Motor neuron (in vitro differentiated cells): Measurements from ENCODE around the gene SMIM7. TPM values are rescaled to one million over a fixed set of nuclear protein-coding genes. Genes with fewer than 3 reads are reported as not detected.

ENCODE experiments used
- ATAC-seq, 8 experiments: fragments of 200-7000 bp; cut with Tn5 transposase; replicated peaks in 6 of 8; 2 replicates each; pipeline ENCODE4 v1.8.0; 2021; ENCODE audit warnings: mild to moderate bottlenecking in 8 of 8, moderate library complexity in 8 of 8
- H3K27ac ChIP-seq, 2 donors: fragments of 250-450 bp; sonication (Bioruptor Pico); 2 replicates each; pipeline ENCODE4 v1.9.0; 2021; ENCODE audit warnings: antibody characterized with exemption in 2 of 2, mild to moderate bottlenecking in 2 of 2, moderate library complexity in 1 of 2
- H3K4me1 ChIP-seq, 2 donors: fragments of 250-450 bp; sonication (Bioruptor Pico); replicated peaks in 1 of 2; 2 replicates each; pipeline ENCODE4 v1.6.1; 2021; ENCODE audit warnings: antibody characterized with exemption in 2 of 2, mild to moderate bottlenecking in 2 of 2, moderate library complexity in 1 of 2
- H3K4me3 ChIP-seq, 5 donors: fragments of 250-450 bp; sonication (Bioruptor Pico); 2 replicates each; pipeline ENCODE4 v1.9.0; 2021; ENCODE audit warnings: antibody characterized with exemption in 5 of 5, mild to moderate bottlenecking in 5 of 5, moderate library complexity in 4 of 5
- WGBS, 10 experiments: fragments of 450-650 bp; shearing (Covaris generic); methylation state at CpG; one replicate each; pipeline ENCODE4 v1.0.0; 2022; 5-methylcytosine and 5-hydroxymethylcytosine counted together
- in situ Hi-C, 9 experiments: fragments of 400-800 bp; cut with MboI; loops; one replicate each; pipeline ENCODE4 v1.15.0; 2021; ENCODE audit warnings: low sequenced_read_pairs in 9 of 9, low pct_unique_long_range_greater_than_20kb in 2 of 9; ENCODE audit not compliant: unreplicated experiment in 9 of 9
- total RNA-seq, 8 experiments: library from RNA; unstranded; fragments of 300-600 nt; gene quantifications; 2 replicates each; pipeline versions ENCODE4 v1.2.3 to v1.2.4, GENCODE V29; 2022

The SMIM7 gene
- total RNA-seq, 8 experiments from 2014 or later, result 46.8 to 84.3 (median 68.3) TPM

DNA sequence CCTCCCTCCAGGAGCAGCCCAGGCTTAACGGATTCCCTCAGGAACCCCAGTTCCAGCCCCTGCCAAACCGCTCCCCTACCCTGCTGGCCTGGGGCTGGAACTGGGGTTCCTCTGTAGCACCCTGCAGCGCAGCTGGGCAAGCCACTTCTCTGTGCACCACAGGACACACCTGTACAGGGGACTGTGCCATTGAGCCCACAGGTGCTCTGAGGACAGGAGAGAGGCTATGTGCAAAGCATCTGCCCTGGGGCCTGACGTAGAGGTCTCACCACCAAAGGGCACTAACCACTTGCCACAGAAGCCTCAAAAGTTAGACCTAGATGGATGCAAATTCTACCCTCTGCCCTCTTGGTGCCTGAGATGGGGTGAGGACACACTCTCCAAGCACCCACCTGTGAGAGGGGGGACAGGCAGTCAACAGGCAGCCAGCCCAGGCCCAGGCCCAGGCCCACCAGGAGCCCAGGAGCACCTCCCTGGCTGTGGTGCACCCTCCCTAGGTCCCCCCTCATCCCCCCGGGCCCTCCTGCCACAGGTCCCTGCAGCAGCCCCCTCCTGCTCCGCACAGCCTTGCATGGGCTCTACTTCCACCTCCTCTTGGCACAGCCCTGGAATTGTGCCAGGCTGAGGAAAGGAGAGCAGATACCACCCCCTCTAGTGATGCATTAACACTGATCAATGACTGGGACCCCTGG, 60.1 kb downstream of the SMIM7 start:
- in situ Hi-C loops, result no loop called here
- ATAC-seq, result peak in 3 of 8 experiments; percentile 13 to 20 (median 16)
- Histone ChIP-seq H3K4me3 (no peak overlapping the region), H3K4me1 (no peaks in the 10 kb centered on the region), H3K27ac (no peak overlapping the region)
- 80 to 92% methylated on average over 1 to 2 of the region's 6 CpGs; no CpG with 5 or more reads in 8 of the 10 experiments for WGBS, 10 experiments

- peak in 1 of 8 experiments; percentile 20 for ATAC-seq
- WGBS, 10 experiments, result 40 to 88% (median 60%) methylated on average over 1 to 4 of the region's 4 CpGs; no CpG with 5 or more reads in 2 of the 10 experiments
- Histone ChIP-seq H3K4me3 (no peak overlapping the region), H3K4me1 (no peaks in the 10 kb centered on the region), H3K27ac (no peak overlapping the region)
- in situ Hi-C loops, result no loop called here
Observed at GRCh38 chr19:16598848-16599247, 61.1 kb downstream of the SMIM7 start.

GRCh38 chr19:16596399-16596798, 63.5 kb downstream of the SMIM7 start:
- in situ Hi-C loops, result no loop called here
- Histone ChIP-seq H3K27ac (no peak overlapping the region), H3K4me3 (no peak overlapping the region), H3K4me1 (peaks cover 5 to 9% of the 10 kb centered on the region in 2 donors)
- ATAC-seq, result no peak
- WGBS, 10 experiments, result 77 to 100% (median 95%) methylated on average over 1 to 5 of the region's 9 CpGs; no CpG with 5 or more reads in 6 of the 10 experiments

Other genes starting within 250 kb of the SMIM7 start
- 10 to 100 TPM; 16.0 to 87.0 (median 26.2) TPM for gene EPS15L1, start 188.2 kb downstream of the SMIM7 start, total RNA-seq
- gene CALR3, start 164.0 kb downstream of the SMIM7 start, total RNA-seq, result under 1 TPM in 4 of 8 experiments, not detected in 4; 0.16 to 0.43 (median 0.27) TPM
- 10 to 100 TPM in 1 of 8 experiments, 1 to 10 TPM in 7; 2.7 to 17.2 (median 5.0) TPM for gene C19orf44, start 163.8 kb downstream of the SMIM7 start, total RNA-seq
- 10 to 100 TPM in 4 of 8 experiments, 1 to 10 TPM in 4; 5.4 to 42.8 (median 14.1) TPM for gene CHERP, start 117.7 kb downstream of the SMIM7 start, total RNA-seq
- 10 to 100 TPM; 19.5 to 37.4 (median 29.2) TPM for gene SLC35E1, start 87.7 kb downstream of the SMIM7 start, total RNA-seq
- gene MED26, start 31.9 kb downstream of the SMIM7 start, total RNA-seq, result 10 to 100 TPM in 2 of 8 experiments, 1 to 10 TPM in 6; 5.2 to 18.5 (median 7.0) TPM
- 1 to 10 TPM; 1.2 to 7.4 (median 3.9) TPM for gene TMEM38A, start 995 bp upstream of the SMIM7 start, total RNA-seq
- gene NWD1, start 59.7 kb upstream of the SMIM7 start, total RNA-seq, result 1 to 10 TPM in 1 of 8 experiments, under 1 TPM in 7; 0.04 to 5.2 (median 0.10) TPM
- 10 to 100 TPM; 23.3 to 59.3 (median 30.5) TPM for gene SIN3B, start 169.3 kb upstream of the SMIM7 start, total RNA-seq
- under 1 TPM in 7 of 8 experiments, not detected in 1; 0.05 to 0.36 (median 0.14) TPM for gene F2RL3, start 228.9 kb upstream of the SMIM7 start, total RNA-seq